Adrenal gland (tissue), 12 donors: Measurements from ENCODE around the gene ENKUR. TPM values are rescaled to one million over a fixed set of nuclear protein-coding genes. Genes with fewer than 3 reads are reported as not detected.

Source experiments
- DNase-seq, 7 donors: peaks; one replicate each; pipeline ENCODE4 v3.0.0-alpha.2; 2019 to 2020
- H3K27ac ChIP-seq, 5 donors: fragments of 200-600 bp; sonication (generic) in 4 of 5; 1 replicate in 3 of 5; 2 replicates in 2 of 5; pipeline versions ENCODE4 v1.5.1 to v1.8.0; 2016 to 2020; ENCODE audit warnings: mild to moderate bottlenecking in 1 of 5
- H3K27me3 ChIP-seq: fragments of 200-600 bp; 2 replicates; pipeline ENCODE4 v1.8.0; 2021
- H3K36me3 ChIP-seq, 2 donors: fragments of 200-600 bp; replicated peaks in 1 of 2; 1 replicate in 1 of 2; 2 replicates in 1 of 2; pipeline versions ENCODE4 v1.5.1 to v1.8.0; 2018 to 2022
- H3K4me1 ChIP-seq, 2 donors: fragments of 200-600 bp; replicated peaks in 1 of 2; 1 replicate in 1 of 2; 2 replicates in 1 of 2; pipeline versions ENCODE4 v1.5.1 to v1.8.0; 2018 to 2021
- H3K4me3 ChIP-seq, 4 donors: fragments of 200-600 bp; sonication (generic) in 3 of 4; one replicate each; pipeline ENCODE4 v1.5.1; 2016 to 2018
- H3K9me3 ChIP-seq, 3 donors: fragments of 200-600 bp; sonication (generic) in 1 of 3; replicated peaks in 1 of 3; 1 replicate in 2 of 3; 2 replicates in 1 of 3; pipeline versions ENCODE4 v1.5.1 to v1.8.0; 2016 to 2021
- POLR2A ChIP-seq, 2 donors: fragments of 450-650 bp; IDR thresholded peaks; one replicate each; pipeline ENCODE4 v1.6.1; 2017; ENCODE audit warnings: antibody characterized with exemption in 2 of 2, mild to moderate bottlenecking in 2 of 2, moderate library complexity in 1 of 2
- WGBS, 4 donors: extraction: QIAGEN DNeasy Blood & Tissue Kit in 2 of 4; methylation state at CpG; one replicate each; pipeline versions ENCODE4 v1.1.5 to v1.1.7; 2013 to 2017; 5-methylcytosine and 5-hydroxymethylcytosine counted together
- intact Hi-C, 2 donors: fragments of 100-400 bp; cut with DNase I; formaldehyde crosslinking; loops; one replicate each; pipeline versions ENCODE4 v1.14.1 to v1.15.0; 2022 to 2023
- polyA plus RNA-seq, 3 donors: library from polyadenylated mRNA; stranded (reverse); fragments of 200-250 nt in 2 of 3; fragments of 350-450 nt in 1 of 3; fragmentation: Illumina TruSeq in 1 of 3; extraction: RNeasy Lipid Tissue Mini Kit (QIAGEN cat#74804) in 1 of 3; gene quantifications; one replicate each; pipeline ENCODE4 v1.2.3, GENCODE V29; 2013 to 2014
- total RNA-seq, 9 donors: library from RNA; depleted of rRNA in 4 of 9; stranded (reverse); fragments of >200 nt in 4 of 9; fragments of 120-200 nt in 1 of 9; fragmentation: NEBNext Ultra II Directional in 1 of 9; extraction: Animal tissue kit (Norgen Biotek cat#: 25700) in 1 of 9; gene quantifications; one replicate each; pipeline versions ENCODE4 v1.1.0 to v1.2.4, GENCODE V29; 2013 to 2023
- TF ChIP-seq, protein P1 (sequence below), 6 experiments: fragments of 450-650 bp in 4 of 6; fragments of 200-600 bp in 2 of 6; sonication (generic) in 1 of 6; IDR thresholded peaks; 1 replicate in 5 of 6; 2 replicates in 1 of 6; pipeline versions ENCODE4 v1.5.1 to v1.8.0; 2016 to 2021; ENCODE audit warnings: antibody characterized with exemption in 6 of 6, mild to moderate bottlenecking in 2 of 6, moderate library complexity in 1 of 6
- donor health status: healthy with polysubstance abuse.
- donor health status: Bipolar disorder and iron deficiency.
- donor health status: DM: yes; HTN: yes; CAD: no.
- donor health status: DM: no; HTN: no; CAD: no.
- donor health status: DM: no; HTN: no; CAD: no.
- donor health status: DM: yes; HTN: yes; CAD: no.

ENKUR gene
- total and polyA plus RNA-seq, 12 donors, result 0.16 to 0.70 (median 0.25) TPM; not detected in 5

- WGBS, 4 donors, result 58 to 73% (median 66%) methylated on average over 3 of the region's 3 CpGs
- TF ChIP-seq POLR2A (IDR thresholded peaks at IDR 0.05), result no peak
- TF ChIP-seq, protein P1, sequence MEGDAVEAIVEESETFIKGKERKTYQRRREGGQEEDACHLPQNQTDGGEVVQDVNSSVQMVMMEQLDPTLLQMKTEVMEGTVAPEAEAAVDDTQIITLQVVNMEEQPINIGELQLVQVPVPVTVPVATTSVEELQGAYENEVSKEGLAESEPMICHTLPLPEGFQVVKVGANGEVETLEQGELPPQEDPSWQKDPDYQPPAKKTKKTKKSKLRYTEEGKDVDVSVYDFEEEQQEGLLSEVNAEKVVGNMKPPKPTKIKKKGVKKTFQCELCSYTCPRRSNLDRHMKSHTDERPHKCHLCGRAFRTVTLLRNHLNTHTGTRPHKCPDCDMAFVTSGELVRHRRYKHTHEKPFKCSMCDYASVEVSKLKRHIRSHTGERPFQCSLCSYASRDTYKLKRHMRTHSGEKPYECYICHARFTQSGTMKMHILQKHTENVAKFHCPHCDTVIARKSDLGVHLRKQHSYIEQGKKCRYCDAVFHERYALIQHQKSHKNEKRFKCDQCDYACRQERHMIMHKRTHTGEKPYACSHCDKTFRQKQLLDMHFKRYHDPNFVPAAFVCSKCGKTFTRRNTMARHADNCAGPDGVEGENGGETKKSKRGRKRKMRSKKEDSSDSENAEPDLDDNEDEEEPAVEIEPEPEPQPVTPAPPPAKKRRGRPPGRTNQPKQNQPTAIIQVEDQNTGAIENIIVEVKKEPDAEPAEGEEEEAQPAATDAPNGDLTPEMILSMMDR (IDR thresholded peaks at IDR 0.05), result no peak
- intact Hi-C loops, result no loop called here
- H3K4me1 ChIP-seq, result peaks cover 0 to 8% of the 10 kb centered on the region in 2 donors
- no peaks in the 10 kb centered on the region for H3K9me3 ChIP-seq
- H3K4me3 ChIP-seq, result no peak overlapping the region
- no peak for DNase-seq
- H3K27ac ChIP-seq, result no peak overlapping the region
- H3K27me3 ChIP-seq, result no peaks in the 10 kb centered on the region
- H3K36me3 ChIP-seq, result no peaks in the 10 kb centered on the region
These were observed 31.1 kb downstream of the ENKUR start for GRCh38 chr10:24984906-24985305.

GRCh38 chr10:24983946-24984345 is 32.0 kb downstream of the ENKUR start:
- H3K9me3 ChIP-seq, result no peaks in the 10 kb centered on the region
- no peak overlapping the region for H3K4me3 ChIP-seq
- no peaks in the 10 kb centered on the region for H3K27me3 ChIP-seq
- 83 to 88% (median 84%) methylated on average over 3 of the region's 3 CpGs for WGBS, 4 donors
- intact Hi-C loops, result no loop called here
- H3K27ac ChIP-seq, result no peak overlapping the region
- TF ChIP-seq, protein P1 (IDR thresholded peaks at IDR 0.05), result no peak
- DNase-seq, result no peak
- no peaks in the 10 kb centered on the region for H3K36me3 ChIP-seq
- no peaks in the 10 kb centered on the region for H3K4me1 ChIP-seq

DNA sequence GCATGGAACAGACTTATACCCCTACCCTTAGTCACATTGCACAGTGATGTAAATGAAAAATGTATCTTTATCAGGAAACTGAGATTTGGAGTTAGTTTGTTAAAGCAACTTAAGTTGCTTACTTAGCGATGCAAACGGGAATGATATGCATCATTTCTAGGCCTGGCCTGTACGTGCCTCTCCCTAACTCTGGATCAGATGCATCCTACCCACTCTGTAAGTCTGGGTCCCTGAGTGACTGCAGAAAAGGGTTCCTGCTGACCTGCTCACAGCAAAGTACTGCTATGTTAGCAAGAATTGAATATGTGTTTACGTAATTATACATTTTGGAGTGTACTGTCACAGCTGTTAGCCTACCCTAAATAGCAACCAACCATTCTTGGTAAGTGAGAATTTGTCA is 32.8 kb downstream of the ENKUR start:
- intact Hi-C loops, result no loop called here

GRCh38 chr10:24982319-24983112 is 33.4 kb downstream of the ENKUR start:
- Histone ChIP-seq H3K4me1 (no peaks in the 10 kb centered on the region), H3K36me3 (no peaks in the 10 kb centered on the region), H3K27me3 (no peaks in the 10 kb centered on the region), H3K4me3 (no peak overlapping the region), H3K27ac (no peak overlapping the region), H3K9me3 (no peaks in the 10 kb centered on the region)
- no peak for DNase-seq
- intact Hi-C loops, result no loop called here
- 78 to 100% (median 91%) methylated on average over 1 of the region's 1 CpG for WGBS, 4 donors
- TF ChIP-seq POLR2A (IDR thresholded peaks at IDR 0.05), result no peak
- TF ChIP-seq, protein P1 (IDR thresholded peaks at IDR 0.05), result no peak

More for the DNA sequence above, 32.8 kb downstream of the ENKUR start:
- Histone ChIP-seq H3K9me3 (no peaks in the 10 kb centered on the region), H3K4me3 (no peak overlapping the region), H3K27ac (no peak overlapping the region), H3K36me3 (no peaks in the 10 kb centered on the region), H3K27me3 (no peaks in the 10 kb centered on the region), H3K4me1 (no peaks in the 10 kb centered on the region)
- DNase-seq, result no peak
- no peak for TF ChIP-seq POLR2A (IDR thresholded peaks at IDR 0.05)
- TF ChIP-seq, protein P1 (IDR thresholded peaks at IDR 0.05), result no peak
- WGBS, 4 donors, result 94 to 98% (median 96%) methylated on average over 4 of the region's 4 CpGs
